ENCODE data around the gene MTHFD2L.
"Not testable (repeated sequence)": the region's sequence is repeated elsewhere in the genome, so short reads cannot be mapped to it uniquely, and the experiment has no call there.

MTHFD2L gene

DNA sequence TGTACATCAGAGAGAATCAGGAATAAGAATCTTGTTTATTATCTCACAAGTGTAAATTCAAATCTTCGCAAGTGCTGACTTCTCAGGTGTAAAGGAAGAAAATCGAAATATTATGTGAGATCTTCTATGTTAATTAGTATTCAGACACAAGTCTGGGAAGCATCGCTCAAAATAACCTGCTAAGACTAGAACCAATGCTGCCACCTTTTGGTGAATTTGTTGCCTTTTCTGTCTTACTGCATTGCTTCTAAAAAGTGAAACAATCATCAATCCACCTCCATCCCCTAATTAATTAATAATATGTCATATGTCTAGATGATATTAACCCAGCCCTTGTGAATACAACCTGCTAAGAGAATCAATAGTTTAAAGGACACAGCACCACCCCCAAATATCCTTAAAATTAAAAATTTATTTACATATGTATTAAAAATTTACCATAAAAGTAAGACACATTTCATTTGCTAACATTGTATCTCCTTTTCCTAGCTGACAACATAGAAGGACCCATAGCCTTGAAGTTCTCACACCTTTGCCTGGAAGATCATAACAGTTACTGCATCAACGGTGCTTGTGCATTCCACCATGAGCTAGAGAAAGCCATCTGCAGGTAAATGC, 153.9 kb downstream of the MTHFD2L start:
- DNase-seq, result no peak

DNA sequence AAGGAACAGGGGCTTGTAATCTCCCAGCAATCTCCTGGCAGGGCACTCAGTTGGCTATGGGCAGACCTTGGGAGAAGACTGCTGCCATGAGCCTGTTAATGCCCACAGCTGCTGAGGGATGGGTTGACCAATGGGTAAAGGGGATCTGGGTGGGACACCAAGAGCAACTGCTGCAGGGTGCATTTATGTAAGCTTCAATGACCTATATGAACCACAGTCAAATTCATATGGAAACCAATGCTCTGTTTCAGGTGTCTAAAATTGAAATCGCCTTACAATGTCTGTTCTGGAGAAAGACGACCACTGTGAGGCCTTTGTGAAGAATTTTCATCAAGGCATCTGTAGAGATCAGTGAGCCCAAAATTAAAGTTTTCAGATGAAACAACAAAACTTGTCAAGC, 156.4 kb downstream of the MTHFD2L start:
- DNase-seq, result no peak

DNA sequence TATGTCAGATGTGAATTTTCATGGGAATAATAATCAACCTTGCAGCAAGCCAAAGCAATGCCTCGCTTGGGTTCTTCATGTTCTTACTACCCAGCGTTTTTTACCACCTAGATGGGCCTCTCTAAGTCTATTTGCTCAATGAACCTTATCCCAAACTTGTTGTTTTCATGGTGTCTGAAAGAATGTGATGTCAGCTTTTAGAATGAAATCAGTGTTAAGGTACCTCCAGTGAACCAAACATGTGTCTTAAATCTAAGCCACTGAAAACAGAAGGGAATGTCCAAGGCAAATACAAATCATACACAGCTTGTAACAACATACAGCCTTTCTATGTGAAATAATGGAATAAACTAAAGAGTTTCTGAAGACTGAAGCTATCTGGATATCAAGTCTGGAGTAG, 157.0 kb downstream of the MTHFD2L start:
- DNase-seq, result no peak

DNA sequence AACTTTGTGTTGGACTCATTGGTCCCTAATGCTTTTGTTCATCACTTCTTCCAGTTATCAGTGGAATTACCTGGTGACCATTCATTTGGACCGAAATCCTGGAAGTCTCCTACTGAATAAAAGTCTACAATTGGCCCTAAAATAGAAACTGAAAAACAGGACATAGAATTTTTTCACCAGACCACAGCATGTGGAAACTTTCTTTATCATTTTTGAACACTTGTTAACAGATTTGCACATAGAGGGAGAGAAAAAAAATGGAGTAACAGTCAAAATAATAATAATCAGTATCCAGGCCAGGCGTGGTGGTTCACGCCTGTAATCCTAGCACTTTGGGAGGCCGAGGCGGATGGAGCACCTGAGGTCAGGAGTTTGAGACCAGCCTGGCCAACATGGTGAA, 157.5 kb downstream of the MTHFD2L start:
- DNase-seq, result no peak

DNA sequence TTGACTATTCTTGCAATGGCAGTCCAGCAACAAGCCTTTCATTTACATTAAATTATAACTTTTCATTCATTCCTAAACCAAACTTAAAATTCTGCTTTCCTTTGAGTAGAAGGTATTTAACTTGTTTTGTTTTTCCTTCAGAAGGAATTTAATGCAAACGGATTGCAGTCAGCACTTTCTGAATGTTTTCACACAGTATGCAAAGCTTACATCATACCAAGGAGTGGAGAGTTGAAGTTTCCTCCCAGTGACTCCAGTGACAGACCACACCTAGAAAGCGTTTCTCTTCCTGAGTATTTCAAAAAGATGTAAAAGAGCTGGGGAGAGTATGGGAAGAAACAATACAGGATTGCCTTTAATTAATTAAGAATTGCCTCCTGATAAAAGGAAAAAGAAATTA, 158.5 kb downstream of the MTHFD2L start:
- no peak for DNase-seq

DNA sequence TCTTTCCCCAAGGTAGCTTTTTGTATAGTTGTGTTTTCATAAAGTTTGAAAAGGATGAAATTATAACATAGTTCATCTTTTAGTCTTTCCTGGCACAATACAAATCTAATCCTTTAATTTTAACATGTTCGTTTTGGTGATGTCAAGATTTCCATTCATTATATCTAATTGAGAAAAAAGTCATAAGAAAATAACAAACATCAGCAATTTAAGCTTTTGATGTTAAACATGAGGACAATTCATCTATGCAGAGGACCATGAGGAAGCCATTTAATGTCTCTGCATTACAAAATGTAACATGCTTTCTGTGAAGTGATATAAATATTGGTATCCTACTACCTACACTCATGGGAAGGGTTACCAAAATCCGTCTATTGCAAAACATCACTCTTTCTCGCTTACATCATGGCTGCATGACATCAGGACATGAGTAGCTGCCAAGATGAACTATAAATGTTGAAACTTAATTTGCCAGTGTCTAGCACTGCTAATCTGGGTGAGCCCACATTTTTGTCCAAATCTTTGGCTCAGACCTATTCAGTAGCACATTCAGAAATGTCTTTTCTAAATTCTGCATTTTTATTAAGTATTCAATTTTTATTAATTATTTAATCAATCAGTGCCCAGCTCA, 159.8 kb downstream of the MTHFD2L start:
- no peak for DNase-seq

DNA sequence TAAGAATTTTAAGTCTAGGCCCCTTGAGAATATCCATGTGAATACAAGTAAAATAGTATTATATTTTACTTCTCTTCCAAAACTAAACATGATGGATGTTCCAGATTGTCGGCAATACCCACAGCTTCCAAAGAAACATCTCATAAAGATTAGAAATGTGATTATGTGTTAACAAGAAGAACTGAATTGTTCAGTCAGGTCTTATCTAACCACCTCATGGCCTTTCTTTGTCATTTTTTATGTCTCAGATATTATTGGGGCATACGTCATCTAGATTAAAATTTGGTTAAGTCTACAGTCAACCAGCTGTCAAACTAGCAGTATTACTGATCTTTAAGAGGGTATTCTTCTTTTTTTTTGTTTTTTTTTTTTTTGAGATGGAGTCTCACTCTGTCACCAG, 160.4 kb downstream of the MTHFD2L start:
- no peak for DNase-seq

DNA sequence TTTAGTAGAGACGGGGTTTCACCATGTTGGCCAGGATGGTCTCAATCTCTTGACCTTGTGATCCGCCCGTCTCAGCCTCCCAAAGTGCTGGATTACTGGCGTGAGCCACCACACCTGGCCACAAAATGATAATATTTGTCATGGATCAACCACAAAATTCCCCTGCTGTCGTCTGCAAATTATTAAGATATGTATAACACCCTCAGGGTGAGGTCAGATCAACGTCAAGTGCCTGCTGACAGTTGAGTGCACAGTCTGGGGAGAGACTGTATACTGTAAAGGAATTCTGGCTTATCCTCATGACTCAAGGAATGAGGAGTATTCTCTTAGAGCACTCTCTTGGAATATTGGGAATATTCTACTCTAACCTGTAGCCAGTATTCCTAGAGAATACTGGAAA, 161.6 kb downstream of the MTHFD2L start:
- DNase-seq, result no peak

DNA sequence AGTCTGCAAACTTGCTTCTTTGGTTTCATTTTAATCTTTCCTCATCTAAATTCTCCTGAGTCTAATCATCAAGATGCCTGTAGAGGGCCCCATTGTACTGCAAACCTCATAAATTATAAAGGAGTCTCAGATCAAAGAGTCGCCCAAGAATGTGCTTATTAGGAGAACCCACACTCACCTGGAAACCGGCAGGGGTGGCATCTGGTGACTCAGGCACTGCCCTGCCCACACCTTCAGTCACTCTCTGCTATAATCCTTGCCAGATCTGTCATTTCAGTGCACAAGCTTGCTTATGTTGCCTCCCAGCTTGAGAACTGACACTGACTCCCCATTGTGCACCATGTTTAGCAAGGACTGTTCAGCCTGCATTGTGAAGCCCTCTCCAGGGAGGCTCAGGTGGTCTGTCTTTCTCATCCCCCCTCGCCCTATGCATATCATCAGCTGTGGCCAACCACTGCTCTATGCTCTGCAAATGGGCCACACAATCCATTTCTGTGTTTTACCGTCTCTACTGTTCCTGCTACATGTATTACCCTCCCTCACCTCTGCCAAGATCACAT, 162.7 kb downstream of the MTHFD2L start:
- DNase-seq, result peak; percentile 6

DNA sequence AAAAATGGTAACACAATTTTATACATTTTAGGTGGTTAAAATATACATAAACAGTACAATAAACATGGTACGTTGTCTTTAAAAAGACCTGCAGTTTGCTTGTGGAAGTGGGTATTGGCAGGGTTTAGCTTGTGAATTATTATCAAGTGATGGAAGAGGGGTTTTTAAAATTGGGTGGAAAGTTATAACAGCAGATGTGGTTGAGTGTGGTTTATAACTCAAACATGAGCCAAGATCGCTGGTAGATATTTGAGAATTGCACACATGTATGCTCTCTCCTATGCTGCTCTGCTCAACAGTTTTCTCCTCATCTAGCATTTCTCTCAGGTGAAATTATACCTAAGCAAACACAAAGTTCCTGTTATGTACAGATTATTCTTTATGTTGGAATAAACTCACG, 164.4 kb downstream of the MTHFD2L start:
- DNase-seq, result no peak

DNA sequence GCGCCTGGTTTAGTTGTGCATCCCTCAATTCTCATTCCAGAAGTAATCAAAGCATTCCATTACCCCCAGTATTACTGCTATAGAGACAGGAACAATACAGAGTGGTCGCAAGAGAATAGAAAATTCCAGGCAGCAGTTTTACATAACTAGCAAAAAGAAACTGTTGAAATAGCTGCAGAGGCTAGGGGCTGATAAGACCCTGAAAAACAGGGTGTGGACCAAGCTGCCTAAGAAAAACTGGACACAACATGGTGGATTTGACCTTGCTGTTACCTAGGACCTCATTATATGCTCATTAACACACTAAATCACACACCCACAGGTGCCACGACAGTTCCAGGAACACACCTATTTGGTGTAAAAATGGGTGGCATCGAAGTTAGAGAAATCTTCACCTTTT, 165.7 kb downstream of the MTHFD2L start:
- DNase-seq, result no peak

DNA sequence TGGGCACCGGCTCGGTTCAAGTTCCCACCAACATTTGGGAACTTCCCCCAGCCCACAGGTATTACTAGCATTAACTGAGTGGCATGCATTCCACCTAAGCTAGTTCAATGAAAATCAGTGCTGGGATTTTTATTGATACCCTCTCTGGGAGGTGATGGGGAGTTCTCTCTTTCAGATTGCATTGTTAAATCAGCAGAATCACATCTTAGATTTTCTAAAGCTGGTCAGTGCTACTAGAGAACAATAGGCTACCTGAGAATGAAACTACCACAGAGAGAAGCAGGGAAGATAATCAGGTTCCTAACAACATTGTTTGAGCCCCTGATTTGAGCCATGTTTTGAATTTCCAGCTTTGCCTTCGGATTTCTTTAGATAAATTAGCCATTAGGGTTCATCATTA, 166.3 kb downstream of the MTHFD2L start:
- DNase-seq, result no peak

DNA sequence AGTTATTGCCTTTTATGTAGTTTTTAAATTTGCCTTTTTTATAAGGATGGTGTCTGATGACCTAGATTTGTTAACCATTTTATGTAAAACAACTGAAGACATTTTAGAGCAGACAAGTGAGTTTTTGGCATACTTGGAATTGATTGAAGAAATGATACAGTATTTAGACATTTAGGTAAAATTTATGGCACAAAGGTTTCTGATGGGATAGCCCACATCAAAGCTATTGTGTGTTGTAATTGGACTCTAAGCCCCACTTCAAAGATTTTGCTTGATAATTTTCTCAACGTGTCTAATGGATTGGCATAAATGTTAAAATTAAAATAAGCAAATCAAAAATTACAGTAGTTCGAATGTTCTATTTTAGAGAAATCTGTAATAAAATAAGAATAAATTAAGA, 168.0 kb downstream of the MTHFD2L start:
- DNase-seq, result no peak

DNA sequence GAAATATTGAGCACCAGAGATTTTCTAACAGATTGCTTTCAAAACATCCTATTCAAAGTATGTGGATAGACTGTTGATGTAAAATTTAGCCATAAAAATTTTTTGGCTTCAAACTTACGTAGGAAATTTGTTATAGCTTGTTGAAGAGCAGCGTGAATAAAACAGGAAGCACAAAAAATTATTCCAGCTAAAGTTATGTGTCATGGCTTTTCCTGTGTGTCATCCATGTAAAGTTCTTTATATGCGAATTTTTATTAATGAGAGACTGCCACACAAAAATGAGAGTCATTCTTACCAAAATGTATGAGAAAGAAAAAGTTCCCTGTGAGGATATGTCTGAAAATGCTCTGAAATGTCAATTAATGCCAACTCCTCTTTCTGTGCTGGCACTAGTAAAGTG, 169.8 kb downstream of the MTHFD2L start:
- no peak for DNase-seq

DNA sequence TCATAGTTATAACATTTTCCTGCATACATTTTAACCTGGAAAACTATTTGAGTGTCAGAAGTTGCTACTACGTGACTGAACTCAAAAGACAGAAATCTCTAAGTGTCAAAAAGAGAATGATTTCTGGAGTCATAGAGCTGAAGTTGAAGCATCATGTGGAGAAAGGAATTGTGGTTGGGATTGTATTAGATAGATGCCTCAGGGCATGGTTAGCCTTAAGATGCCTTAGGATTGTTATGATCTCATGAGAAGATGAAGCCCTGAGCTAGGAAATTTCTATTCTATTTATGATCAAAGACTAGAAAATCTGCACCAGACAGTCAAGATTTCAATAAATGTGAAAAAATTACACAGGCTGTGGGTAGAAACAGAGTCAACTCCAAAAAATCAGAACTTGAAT, 170.6 kb downstream of the MTHFD2L start:
- DNase-seq, result no peak

DNA sequence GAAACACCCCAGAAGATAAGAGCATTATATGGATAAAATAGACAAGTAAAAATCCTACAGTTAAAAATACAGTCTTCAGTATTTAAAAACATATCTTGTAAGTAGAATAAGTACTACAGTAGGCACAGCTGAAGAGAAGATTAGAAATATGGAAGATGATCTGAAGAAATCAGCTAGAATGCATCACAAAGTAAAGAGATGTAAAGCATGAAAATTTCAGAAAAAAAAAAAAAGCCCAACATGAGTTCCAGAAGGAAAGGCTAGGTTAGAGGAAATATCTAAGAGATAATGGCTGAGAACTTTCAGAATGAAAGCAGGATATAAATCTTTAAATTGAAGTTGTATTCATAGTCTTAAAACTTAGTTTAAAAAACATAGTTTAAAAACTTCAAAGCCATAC, 171.4 kb downstream of the MTHFD2L start:
- DNase-seq, result no peak

DNA sequence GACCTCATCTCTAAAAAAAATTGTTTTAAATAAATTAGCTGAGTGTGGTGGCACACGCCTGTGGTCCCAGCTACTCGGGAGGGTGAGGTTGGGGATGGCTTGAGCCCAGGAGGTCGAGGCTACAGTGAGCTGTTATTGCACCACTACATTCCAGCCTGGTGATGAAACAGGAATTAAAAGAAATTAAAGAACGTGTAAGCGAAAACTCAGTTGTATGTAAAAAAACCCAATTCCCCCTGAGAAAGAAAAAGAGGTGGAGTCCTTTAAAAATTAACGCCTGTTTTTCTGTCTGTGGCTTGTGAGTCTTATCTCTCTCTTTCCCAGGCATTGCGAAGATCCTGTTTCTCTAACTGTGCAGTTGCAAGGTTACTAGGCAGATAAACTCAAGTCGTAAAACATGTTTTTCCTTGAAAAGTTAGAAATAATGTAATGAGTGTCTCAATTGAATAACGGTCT, 172.4 kb downstream of the MTHFD2L start:
- no peak for DNase-seq

DNA sequence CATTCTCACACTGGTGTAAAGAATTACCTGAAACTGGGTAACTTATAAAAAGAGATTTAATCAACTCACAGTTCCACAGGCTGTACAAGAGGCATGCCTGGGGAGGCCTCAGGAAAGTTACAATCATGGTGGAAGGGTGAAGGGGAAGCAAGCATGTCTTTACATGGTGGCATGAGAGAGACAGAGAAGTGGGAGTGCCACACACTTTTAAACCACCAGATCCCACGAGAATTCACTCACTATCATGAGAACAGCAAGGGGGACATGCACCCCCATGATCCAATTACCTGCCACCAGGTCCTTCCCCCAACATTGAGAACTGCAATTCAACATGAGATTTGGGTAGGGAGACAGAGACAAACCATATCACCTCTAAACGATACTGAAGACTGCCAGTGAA, 173.3 kb downstream of the MTHFD2L start:
- no peak for DNase-seq

DNA sequence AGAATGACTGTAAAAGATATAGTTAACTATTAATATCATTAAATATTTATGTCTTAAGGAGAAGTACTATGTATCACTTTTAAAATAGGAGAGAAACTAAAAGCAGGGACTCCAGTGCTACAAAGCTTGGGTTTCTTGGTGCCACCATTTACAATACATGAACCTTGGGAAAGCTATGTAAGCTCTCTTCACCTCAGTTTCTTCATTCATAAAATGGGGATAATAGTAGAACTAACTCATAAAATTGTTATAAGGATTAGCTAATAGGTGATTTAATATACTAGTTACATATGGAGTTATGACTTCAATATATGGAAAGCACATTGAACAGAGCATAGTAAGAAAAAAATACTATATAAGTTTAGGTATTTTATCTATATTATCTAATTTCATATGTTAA, 174.0 kb downstream of the MTHFD2L start:
- no peak for DNase-seq

DNA sequence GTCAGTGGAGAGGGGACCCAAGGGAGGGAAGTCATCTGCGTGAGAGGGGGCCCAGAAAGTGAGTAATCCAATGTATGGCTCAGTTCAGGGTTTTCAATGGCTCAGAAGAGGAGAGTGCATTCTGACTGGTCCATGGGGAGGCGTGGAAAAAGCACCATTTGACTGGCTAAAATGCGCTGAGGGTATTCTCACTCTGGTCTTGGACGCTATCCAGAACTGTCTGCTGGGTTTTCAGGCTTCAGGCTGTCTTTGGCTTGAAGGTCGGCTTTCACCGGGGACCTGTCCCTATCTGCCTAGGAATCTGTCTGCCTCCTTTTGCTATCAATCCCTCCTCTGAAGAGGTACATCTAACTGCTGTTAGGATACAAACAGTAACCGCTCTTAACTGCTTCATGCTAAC, 176.7 kb downstream of the MTHFD2L start:
- no peak for DNase-seq

DNA sequence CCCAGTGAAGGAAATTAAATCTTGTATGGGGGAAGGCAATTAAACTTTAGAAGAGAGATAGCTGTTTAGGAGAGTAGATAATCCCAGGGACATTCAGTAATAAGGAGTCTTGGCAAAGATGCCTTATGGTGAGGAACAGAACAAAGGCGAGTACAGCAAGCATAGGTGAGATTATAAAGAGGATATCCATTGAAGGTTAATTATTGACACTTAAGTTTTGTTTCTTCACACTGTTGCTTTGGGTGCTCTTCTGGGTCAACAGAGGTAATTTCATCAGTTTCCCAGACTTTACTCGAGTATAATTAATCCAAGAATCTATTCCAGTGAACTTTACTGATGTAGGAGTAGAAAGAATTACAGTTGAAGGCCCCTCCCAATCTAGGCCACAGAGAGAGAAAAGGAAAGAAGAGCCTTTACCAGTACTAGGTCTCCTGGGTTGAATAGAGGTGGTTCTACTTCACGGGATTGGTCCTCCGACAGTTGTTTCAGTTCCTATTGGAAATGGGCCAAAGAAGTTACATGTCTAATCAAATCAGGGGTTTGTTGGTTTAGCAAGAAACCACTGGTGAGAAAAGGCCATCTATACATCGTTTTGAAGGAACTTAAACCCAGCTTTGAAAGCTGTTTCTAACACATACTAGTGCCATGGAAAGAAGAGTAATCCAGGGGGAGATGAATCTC, 177.6 kb downstream of the MTHFD2L start:
- DNase-seq, result no peak

DNA sequence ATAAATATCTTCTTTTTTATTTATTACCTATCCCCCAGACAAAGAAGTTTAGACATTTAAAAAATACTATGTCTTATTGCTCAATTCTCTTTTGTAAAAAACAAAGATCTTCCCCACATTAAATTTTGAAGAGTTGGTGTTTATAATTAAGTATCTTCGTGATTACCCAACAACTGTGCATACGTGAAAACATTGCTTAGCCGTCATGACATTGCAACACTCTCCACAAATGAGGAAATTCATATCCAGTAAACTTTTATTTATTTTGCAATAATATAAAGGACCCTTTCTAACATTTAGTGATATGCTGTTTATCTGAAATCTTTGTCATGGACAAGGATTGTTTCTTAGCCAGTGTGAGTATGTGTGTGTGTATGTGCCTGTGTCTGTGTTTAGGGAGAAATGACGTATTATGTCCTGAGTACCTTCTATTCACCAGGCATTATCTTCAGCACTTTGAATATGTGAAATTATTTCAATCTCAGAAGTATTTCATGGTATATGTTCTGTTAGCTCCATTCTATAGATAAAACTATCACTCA, 180.9 kb downstream of the MTHFD2L start:
- no peak for DNase-seq

DNA sequence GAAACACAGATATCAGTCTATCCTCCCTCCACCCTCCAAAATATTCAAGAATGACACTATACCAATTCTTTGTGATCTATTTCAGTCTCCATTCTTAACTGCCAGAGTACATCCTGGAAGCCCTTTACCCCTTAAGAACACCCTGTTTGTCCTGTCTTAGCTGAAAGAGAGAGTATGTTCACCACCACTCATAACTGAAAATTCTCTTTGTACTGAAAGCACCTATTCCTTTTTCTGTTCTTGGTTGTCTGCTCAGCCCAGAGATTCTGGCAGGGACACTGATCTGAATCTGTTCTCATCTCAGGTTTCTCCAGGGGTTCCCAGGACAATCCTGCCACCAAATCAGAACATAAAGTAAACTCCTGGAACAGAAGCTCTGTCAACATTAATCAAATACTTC, 181.6 kb downstream of the MTHFD2L start:
- no peak for DNase-seq

DNA sequence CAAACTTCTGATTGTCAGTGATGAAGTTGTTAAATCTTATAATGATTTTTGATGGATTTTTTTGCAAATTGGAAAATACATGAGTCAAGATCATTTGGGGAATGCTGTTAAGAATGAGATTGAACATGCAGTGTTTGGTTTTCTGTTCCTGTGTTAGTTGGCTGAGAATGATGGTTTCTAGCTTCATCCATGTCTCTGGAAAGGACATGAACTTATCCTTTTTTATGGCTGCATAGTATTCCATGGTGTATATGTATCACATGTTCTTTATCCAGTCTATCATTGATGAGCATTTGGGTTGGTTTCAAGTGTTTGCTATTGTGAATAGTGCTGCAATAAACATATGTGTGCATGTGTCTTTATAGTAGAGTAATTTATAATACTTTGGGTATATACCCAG, 182.5 kb downstream of the MTHFD2L start:
- DNase-seq, result not testable (repeated sequence)

Measured in stimulated activated naive CD4-positive, alpha-beta T cell treated with Interleukin-2 at 50 U/mL for 16 hours (primary cell).